A673 (cell line): ENCODE data around the gene PRRG4.

Experiments
- EZH2 ChIP-seq: fragments of 200-600 bp; sonication (generic); IDR thresholded peaks from 2 replicates; pipeline ENCODE4 v1.6.1; 2017; ENCODE audit warnings: borderline replicate concordance, low read depth, mild to moderate bottlenecking, mixed read lengths, antibody characterized with exemption, low read length; ENCODE audit not compliant: poor library complexity, severe bottlenecking
- TF ChIP-seq, protein P1 (sequence below): fragments of 300-800, 200-600 bp; sonication (generic); conservative IDR thresholded peaks from 2 replicates; pipeline ENCODE4 v1.5.1; 2017; ENCODE audit warnings: low read depth, mild to moderate bottlenecking, antibody characterized with exemption, low read length, moderate library complexity, mixed read lengths

DNA sequence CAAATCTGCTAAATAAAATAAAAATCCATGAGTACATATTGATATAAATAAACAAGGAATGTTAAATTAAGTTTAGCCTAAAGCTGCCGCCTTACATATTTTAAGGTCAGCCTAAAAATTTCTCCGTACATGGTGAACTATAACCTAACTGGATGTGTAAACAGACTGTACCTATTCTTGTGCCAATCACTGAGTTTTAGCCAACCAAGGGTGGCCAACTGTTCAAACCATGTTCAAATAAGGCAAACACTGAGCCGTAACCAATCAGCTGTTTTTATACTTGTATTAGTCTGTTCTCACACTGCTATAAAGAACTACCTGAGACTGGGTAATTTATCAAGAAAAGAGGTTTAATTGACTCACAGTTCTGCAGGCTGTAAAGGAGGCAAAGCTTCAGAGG lies 54.3 kb downstream of the PRRG4 start:
- no peak for TF ChIP-seq EZH2
- TF ChIP-seq, protein P1, sequence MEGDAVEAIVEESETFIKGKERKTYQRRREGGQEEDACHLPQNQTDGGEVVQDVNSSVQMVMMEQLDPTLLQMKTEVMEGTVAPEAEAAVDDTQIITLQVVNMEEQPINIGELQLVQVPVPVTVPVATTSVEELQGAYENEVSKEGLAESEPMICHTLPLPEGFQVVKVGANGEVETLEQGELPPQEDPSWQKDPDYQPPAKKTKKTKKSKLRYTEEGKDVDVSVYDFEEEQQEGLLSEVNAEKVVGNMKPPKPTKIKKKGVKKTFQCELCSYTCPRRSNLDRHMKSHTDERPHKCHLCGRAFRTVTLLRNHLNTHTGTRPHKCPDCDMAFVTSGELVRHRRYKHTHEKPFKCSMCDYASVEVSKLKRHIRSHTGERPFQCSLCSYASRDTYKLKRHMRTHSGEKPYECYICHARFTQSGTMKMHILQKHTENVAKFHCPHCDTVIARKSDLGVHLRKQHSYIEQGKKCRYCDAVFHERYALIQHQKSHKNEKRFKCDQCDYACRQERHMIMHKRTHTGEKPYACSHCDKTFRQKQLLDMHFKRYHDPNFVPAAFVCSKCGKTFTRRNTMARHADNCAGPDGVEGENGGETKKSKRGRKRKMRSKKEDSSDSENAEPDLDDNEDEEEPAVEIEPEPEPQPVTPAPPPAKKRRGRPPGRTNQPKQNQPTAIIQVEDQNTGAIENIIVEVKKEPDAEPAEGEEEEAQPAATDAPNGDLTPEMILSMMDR = no peak
